Osteoblast (primary cell): ENCODE measurements around the gene CD70. TPM values are rescaled to one million over a fixed set of nuclear protein-coding genes. Genes with fewer than 3 reads are reported as not detected.
"Not testable (repeated sequence)": the region's sequence is repeated elsewhere in the genome, so short reads cannot be mapped to it uniquely, and the experiment has no call there.

Experiments
- DNase-seq: peaks from one replicate; pipeline ENCODE4 v3.0.0; 2011; ENCODE audit warnings: low spot score, mixed read lengths; ENCODE audit not compliant: insufficient read length; ENCODE audit errors: missing footprints
- H2AFZ ChIP-seq: 2 replicates; pipeline ENCODE4 v1.6.0; 2011; ENCODE audit warnings: mild to moderate bottlenecking, low read length
- H3K27ac ChIP-seq: 2 replicates; pipeline ENCODE4 v1.5.1; 2011; ENCODE audit warnings: mild to moderate bottlenecking, low read depth, low read length, moderate library complexity
- H3K27me3 ChIP-seq: 2 replicates; pipeline ENCODE4 v1.6.0; 2012; ENCODE audit warnings: mild to moderate bottlenecking, control low read depth, inconsistent platforms, low read length, moderate library complexity; ENCODE audit not compliant: insufficient read depth
- H3K36me3 ChIP-seq: 2 replicates; pipeline ENCODE4 v1.5.1; 2011; ENCODE audit warnings: mild to moderate bottlenecking, low read length, control low read depth, moderate library complexity; ENCODE audit not compliant: insufficient read depth
- H3K4me1 ChIP-seq: 2 replicates; pipeline ENCODE4 v1.5.1; 2011; ENCODE audit warnings: mild to moderate bottlenecking, low read length, control low read depth, moderate library complexity; ENCODE audit not compliant: insufficient read depth
- H3K4me2 ChIP-seq: 2 replicates; pipeline ENCODE4 v1.6.0; 2011; ENCODE audit warnings: mild to moderate bottlenecking, low read length; ENCODE audit not compliant: insufficient read depth
- H3K4me3 ChIP-seq: fragments of 200-600 bp; sonication (generic); 3 replicates; pipeline ENCODE4 v1.5.1; 2012; ENCODE audit warnings: mild to moderate bottlenecking, low read length, inconsistent platforms; ENCODE audit not compliant: insufficient read depth
- H3K79me2 ChIP-seq: 2 replicates; pipeline ENCODE4 v1.6.0; 2012; ENCODE audit warnings: mild to moderate bottlenecking, low read length, control low read depth, inconsistent platforms; ENCODE audit not compliant: insufficient read depth
- H3K9me3 ChIP-seq: 2 replicates; pipeline ENCODE4 v1.5.1; 2011; ENCODE audit warnings: low read depth, low read length, control low read depth
- H4K20me1 ChIP-seq: 2 replicates; pipeline ENCODE4 v1.6.0; 2012; ENCODE audit warnings: mild to moderate bottlenecking, low read length, control low read depth; ENCODE audit not compliant: insufficient read depth
- CTCF ChIP-seq: IDR thresholded peaks from 2 replicates; pipeline ENCODE4 v1.5.1; 2011; ENCODE audit warnings: mild to moderate bottlenecking, low read depth, low read length, moderate library complexity; ENCODE audit errors: extremely low read depth
- total RNA-seq: library from RNA; depleted of rRNA; stranded (reverse); fragments of >200 nt; gene quantifications from 2 replicates; pipeline ENCODE4 v1.2.3, GENCODE V29; 2012

CD70 gene
- total RNA-seq, 1 donor = not detected

- Histone ChIP-seq H3K4me3 (no peak overlapping the region), H3K36me3 (no peaks in the 10 kb centered on the region), H3K79me2 (no peaks in the 10 kb centered on the region), H4K20me1 (no peaks in the 10 kb centered on the region), H3K27ac (no peak overlapping the region), H3K4me1 (no peaks in the 10 kb centered on the region), H3K9me3 (no peaks in the 10 kb centered on the region), H2AFZ (no peak overlapping the region), H3K27me3 (peaks cover 18% of the 10 kb centered on the region), H3K4me2 (no peak overlapping the region)
- TF ChIP-seq CTCF = no peak
- DNase-seq = no peak
Measured at GRCh38 chr19:6599866-6600454, 9.0 kb upstream of the CD70 start.

- not testable (repeated sequence) for H3K4me1 ChIP-seq, H3K4me3 ChIP-seq, H3K9me3 ChIP-seq, H2AFZ ChIP-seq, DNase-seq, H3K27ac ChIP-seq, H4K20me1 ChIP-seq, H3K4me2 ChIP-seq, H3K79me2 ChIP-seq, H3K36me3 ChIP-seq
- peaks cover 18% of the 10 kb centered on the region for H3K27me3 ChIP-seq
Measured at GRCh38 chr19:6598254-6598892, 7.4 kb upstream of the CD70 start.

- DNase-seq, H3K79me2 ChIP-seq, H4K20me1 ChIP-seq, H3K36me3 ChIP-seq, H3K4me2 ChIP-seq, H2AFZ ChIP-seq, H3K9me3 ChIP-seq, H3K27ac ChIP-seq, H3K4me1 ChIP-seq, H3K4me3 ChIP-seq: not testable (repeated sequence)
- H3K27me3 ChIP-seq = peaks cover 18% of the 10 kb centered on the region
Measured at GRCh38 chr19:6597471-6598253, 6.7 kb upstream of the CD70 start.

GRCh38 chr19:6596621-6597020 lies 5.7 kb upstream of the CD70 start:
- H3K4me1 ChIP-seq = no peaks in the 10 kb centered on the region
- no peak overlapping the region for H3K4me2 ChIP-seq
- no peak for DNase-seq
- no peak overlapping the region for H3K4me3 ChIP-seq
- no peak overlapping the region for H3K27ac ChIP-seq
- no peaks in the 10 kb centered on the region for H3K79me2 ChIP-seq
- no peaks in the 10 kb centered on the region for H3K36me3 ChIP-seq
- peaks cover 21% of the 10 kb centered on the region for H3K27me3 ChIP-seq
- no peaks in the 10 kb centered on the region for H4K20me1 ChIP-seq
- no peak for TF ChIP-seq CTCF
- no peak overlapping the region for H2AFZ ChIP-seq
- no peaks in the 10 kb centered on the region for H3K9me3 ChIP-seq
